GM13977 (cell line): ENCODE measurements around the gene GNAI2.

Experiments used
- DNase-seq: peaks from one replicate; pipeline ENCODE4 v3.0.0; 2012; ENCODE audit warnings: low spot score
- CTCF ChIP-seq: IDR thresholded peaks from 2 replicates; pipeline ENCODE4 v1.5.1; 2012; ENCODE audit warnings: mild to moderate bottlenecking, control low read depth; ENCODE audit not compliant: insufficient read depth; ENCODE audit errors: extremely low read depth, missing control alignments
- in situ Hi-C: fragments of 300-500 bp; cut with MboI; formaldehyde crosslinking; loops from one replicate; pipeline ENCODE4 v1.12.0; 2022; ENCODE audit warnings: low sequenced_read_pairs, low pct_unique_long_range_greater_than_20kb, mixed read lengths, inconsistent platforms; ENCODE audit not compliant: unreplicated experiment

GNAI2 gene

GRCh38 chr3:50273689-50274065 lies 37.7 kb downstream of the GNAI2 start:
- DNase-seq = peak; percentile 36
- TF ChIP-seq CTCF = no peak
- in situ Hi-C loops = loop anchor here (10.0 kb wide), 1 partner anchor 49 kb away; no protein-coding TSS in a partner anchor

DNA sequence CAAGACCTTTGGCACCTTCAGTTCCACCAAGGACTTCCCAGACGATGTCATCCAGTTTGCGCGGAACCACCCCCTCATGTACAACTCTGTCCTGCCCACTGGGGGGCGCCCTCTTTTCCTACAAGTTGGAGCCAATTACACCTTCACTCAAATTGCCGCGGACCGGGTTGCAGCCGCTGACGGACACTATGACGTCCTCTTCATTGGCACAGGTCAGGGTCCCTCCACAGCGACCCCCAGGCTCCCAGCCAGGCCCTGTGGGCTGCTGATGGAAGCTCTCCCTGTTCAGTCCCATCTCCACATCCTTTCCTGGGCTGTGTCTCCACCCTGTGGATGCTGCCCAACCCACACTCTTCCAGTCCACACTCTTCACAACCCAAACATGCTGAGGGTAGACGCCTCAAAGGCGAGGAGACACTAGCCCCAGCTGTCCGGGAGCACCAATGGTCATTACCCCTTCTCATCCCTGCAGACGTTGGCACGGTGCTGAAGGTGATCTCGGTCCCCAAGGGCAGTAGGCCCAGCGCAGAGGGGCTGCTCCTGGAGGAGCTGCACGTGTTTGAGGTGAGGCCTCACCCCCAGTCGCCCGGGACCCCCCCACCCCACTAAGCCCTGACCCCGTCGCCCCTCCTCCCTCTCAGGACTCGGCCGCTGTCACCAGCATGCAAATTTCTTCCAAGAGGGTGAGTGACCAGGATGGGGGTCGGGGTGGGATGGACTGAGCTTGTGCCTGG lies 38.5 kb downstream of the GNAI2 start:
- DNase-seq = peak; percentile 81
- in situ Hi-C loops = loop anchor here (10.0 kb wide), 1 partner anchor 50 kb away; no protein-coding TSS in a partner anchor
- peak; percentile 56 for TF ChIP-seq CTCF

DNA sequence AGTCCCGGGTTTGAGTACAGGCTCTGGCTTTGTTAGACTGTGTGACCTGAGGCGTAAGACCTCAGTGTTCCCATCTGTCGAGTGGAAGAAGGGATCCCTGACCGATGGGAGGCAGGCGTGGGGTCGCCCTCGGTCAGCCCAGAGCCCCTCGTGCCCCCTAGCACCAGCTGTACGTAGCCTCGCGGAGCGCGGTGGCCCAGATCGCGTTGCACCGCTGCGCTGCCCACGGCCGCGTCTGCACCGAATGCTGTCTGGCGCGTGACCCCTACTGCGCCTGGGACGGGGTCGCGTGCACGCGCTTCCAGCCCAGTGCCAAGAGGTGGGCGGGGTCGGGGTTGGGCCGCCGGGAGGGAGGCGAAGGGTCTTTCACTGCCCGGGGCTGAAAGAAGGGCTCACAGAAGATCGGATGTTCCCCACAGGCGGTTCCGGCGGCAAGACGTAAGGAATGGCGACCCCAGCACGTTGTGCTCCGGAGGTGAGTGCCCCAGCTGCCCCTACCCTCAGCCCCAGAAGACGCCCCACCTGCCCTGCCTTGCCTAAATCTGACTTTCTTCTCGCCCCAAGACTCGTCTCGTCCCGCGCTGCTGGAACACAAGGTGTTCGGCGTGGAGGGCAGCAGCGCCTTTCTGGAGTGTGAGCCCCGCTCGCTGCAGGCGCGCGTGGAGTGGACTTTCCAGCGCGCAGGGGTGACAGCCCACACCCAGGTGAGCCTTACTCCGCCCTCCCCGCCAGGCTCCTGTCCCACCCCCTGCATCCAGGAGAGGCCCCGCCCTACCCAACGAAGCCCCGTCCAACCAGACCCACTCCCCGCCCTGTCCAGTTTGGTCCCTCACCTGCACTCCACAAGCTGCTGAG lies 39.4 kb downstream of the GNAI2 start:
- in situ Hi-C loops = loop anchor here (10.0 kb wide), 1 partner anchor 51 kb away; no protein-coding TSS in a partner anchor
- no peak for TF ChIP-seq CTCF
- DNase-seq = peak; percentile 47

GRCh38 chr3:50275996-50276761 lies 40.2 kb downstream of the GNAI2 start:
- no peak for TF ChIP-seq CTCF
- no peak for DNase-seq
- in situ Hi-C loops = loop anchor here (10.0 kb wide), 1 partner anchor 51 kb away; no protein-coding TSS in a partner anchor

GRCh38 chr3:50276762-50277101 lies 40.7 kb downstream of the GNAI2 start:
- TF ChIP-seq CTCF = no peak
- in situ Hi-C loops = loop anchor here (10.0 kb wide), 1 partner anchor 52 kb away; no protein-coding TSS in a partner anchor
- no peak for DNase-seq
